ENCODE data around the gene PRKAG3.
"Not testable (repeated sequence)": the region's sequence is repeated elsewhere in the genome, so short reads cannot be mapped to it uniquely, and the experiment has no call there.

Gene PRKAG3

GRCh38 chr2:218780851-218781690 is 50.5 kb downstream of the PRKAG3 start:
- DNase-seq (ENCODE audit: low read depth) = no peak

DNA sequence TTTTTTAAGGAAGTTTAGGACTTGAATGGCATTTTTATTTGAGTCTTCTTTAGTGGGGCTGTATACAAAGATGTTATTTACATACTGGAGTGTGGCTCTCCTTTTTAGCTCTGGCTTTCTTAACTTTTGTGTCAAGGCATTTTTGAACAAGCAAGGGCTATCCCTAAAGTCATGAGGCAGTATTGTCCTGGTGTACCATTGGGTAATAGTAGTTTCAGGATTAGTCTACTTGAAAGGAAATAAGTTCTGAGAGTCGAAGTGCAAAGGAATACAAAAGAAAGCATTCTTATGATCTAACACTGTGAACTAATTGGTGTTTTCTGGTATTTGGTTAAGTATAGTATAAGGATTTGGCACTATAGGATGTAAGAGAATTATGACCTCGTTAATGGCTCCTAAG is 51.6 kb downstream of the PRKAG3 start:
- DNase-seq (ENCODE audit: low read depth) = no peak

- no peak for DNase-seq (ENCODE audit: low read depth)
Observed at GRCh38 chr2:218777276-218777990, 54.2 kb downstream of the PRKAG3 start.

- DNase-seq (ENCODE audit: low read depth) = no peak
Observed at GRCh38 chr2:218776488-218776887, 55.1 kb downstream of the PRKAG3 start.

DNA sequence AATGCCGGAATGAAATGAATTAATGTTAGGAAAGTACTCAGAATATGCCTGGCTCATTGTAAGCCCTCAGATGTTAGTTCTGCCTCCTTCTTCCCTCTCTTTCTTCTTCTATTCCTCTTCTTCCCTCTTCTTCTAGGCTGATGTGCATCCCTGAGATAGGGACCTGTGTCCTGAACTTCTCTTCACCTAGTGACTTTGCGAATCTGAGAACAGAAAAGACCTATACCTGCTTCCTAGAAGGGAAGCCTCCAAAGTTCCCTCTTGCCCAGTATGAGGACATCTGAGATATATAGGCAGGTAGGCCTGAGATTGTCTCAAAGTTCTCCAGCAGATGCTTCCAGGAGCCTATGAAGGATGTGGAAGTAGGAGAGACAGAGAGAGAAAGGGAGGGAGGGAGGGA is 57.7 kb downstream of the PRKAG3 start:
- DNase-seq (ENCODE audit: low read depth) = no peak

DNA sequence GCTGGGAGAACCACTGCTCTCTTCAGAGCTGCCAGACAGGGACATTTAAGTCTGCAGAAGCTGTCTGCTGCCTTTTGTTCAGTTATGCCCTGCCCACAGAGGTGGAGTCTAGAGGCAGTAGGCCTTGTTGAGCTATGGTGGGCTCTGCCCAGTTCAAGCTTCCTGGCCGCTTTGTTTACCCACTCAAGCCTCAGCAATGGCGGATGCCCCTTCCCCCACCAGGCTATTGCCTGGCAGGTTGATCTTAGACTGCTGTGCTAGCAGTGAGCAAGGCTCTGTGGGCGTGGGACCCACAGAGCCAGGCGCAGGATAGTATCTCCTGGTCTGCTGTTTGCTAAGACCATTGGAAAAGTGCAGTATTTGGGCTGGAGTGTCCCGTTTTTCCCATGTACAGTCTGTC is 58.8 kb downstream of the PRKAG3 start:
- not testable (repeated sequence) for DNase-seq (ENCODE audit: low read depth)

All from activated gamma-delta T cell treated with anti-CD3 and anti-CD28 coated beads, Interleukin-2, amount 50 U/mL, for 16 hours (primary cell).